GM19099 (cell line): ENCODE data around the gene NDUFA11.

ENCODE experiments used
- POLR2A ChIP-seq: IDR thresholded peaks from 3 replicates; pipeline ENCODE4 v1.6.1; 2011; ENCODE audit warnings: low read depth; ENCODE audit not compliant: insufficient read length; ENCODE audit errors: extremely low read depth

NDUFA11 gene

GRCh38 chr19:5921516-5922160 is 18.0 kb upstream of the NDUFA11 start:
- TF ChIP-seq POLR2A: no peak

DNA sequence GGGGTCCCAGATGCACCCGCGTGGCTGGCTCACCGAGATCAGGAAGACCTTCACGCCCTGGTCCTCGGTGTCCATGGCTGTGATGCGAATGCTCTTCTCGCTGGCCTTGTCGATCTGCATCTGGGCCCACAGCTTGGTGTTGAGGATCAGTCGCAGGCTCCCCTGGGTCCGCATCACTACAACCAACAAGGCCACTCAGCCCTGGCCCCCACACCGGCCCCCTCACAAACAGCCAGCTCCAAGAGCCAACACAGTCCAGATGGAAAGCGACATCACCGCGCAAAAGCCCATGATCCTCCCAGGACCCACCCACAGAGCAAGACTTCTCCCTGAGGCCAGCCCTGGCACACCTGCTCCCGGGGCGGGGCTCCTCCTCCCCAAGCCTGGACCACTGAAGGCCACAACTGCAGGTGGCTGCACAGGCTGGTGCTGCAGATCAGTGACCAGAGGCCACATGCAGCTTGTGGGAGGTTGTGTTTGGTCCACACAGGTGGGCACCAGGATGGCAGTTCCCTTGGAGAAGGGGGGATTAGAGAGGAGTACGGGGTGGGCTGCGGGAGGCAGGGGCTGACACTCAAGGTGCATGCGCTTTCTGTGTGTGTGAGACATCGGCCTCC is 15.0 kb upstream of the NDUFA11 start:
- no peak for TF ChIP-seq POLR2A

DNA sequence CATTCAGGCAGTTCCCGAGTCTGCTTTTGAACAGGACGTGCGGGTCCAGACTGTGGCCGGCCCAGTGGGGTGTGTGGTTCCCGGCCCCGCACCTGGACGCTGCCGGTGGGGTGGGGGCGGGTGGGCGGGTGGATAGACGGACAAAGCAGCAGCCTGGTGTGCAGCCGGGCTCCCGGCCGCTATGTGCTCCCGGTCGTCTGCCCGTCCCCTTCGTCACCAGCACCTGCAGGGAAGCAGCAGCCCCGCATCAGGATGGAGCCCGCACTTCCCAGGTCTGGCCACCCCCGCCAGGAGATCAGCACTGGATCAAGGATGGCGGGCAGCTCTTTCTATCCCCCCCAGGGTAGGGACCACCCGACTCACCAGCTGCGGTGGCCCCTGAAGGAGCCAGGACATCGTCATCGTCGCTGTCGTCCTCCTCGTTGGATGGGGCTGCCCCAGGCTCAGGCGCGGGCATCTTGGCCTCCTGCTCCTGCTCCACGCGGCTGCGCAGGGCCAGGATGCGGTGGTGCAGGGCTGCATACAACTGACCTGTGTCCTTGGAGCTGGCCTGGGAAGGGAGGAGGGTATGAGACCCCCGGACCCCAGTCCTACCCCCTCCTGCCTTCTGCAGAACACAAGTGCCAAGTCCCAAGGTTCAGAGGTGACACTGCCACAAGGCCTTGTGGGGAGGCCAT is 14.0 kb upstream of the NDUFA11 start:
- TF ChIP-seq POLR2A: no peak

GRCh38 chr19:5916181-5916708 is 12.7 kb upstream of the NDUFA11 start:
- TF ChIP-seq POLR2A: no peak

DNA sequence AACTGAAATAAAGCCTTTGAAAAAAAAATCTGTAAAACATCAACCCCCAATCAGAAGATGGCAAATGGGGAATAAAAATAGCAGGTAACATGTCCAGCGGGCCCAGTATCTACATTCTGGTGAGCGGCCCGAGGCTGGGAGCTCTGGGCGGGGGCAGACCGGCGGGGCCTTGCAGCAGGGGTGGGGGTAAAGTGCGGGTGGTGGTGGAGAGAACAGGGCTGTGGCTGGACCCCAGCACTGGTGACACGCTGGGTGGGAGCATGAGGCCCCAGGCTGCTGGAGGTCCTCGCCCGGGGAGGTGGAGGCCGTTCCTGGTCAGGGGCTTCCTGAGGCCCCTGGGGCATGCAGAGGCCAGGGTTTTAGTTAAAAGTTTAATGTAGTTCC is 12.2 kb upstream of the NDUFA11 start:
- TF ChIP-seq POLR2A: no peak

DNA sequence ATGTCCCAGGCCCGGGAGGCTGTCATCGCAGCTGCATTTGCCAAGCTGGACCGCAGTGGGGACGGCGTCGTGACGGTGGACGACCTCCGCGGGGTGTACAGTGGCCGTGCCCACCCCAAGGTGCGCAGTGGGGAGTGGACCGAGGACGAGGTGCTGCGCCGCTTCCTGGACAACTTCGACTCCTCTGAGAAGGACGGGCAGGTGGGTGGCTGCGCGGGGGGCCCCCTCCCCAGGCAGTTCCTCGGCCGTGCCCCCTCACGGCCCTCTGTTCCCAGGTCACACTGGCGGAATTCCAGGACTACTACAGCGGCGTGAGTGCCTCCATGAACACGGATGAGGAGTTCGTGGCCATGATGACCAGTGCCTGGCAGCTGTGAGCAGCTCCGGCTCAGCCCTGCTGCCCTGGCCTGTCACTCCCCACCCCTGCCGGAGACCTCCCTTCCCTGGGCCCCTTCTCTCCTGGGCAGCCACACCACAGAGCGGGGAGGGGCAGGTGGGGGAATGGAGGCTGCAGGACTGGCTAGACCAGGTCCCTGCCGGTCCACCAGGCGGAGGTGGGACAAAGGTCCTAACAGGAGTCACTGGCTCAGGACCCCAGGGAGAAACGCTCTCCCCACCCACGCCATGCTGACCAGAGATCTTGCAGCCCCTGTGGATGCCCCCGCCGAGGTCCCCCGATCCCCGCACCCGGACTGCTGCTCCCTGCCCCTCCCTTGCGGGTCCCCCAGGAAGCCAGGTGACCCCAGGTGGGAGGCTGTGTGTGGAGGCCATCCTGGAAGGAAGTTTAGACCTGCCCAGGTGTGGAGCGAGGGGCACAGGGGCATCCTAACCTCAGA is 11.6 kb upstream of the NDUFA11 start:
- no peak for TF ChIP-seq POLR2A

GRCh38 chr19:5914358-5914774 is 10.8 kb upstream of the NDUFA11 start:
- no peak for TF ChIP-seq POLR2A

DNA sequence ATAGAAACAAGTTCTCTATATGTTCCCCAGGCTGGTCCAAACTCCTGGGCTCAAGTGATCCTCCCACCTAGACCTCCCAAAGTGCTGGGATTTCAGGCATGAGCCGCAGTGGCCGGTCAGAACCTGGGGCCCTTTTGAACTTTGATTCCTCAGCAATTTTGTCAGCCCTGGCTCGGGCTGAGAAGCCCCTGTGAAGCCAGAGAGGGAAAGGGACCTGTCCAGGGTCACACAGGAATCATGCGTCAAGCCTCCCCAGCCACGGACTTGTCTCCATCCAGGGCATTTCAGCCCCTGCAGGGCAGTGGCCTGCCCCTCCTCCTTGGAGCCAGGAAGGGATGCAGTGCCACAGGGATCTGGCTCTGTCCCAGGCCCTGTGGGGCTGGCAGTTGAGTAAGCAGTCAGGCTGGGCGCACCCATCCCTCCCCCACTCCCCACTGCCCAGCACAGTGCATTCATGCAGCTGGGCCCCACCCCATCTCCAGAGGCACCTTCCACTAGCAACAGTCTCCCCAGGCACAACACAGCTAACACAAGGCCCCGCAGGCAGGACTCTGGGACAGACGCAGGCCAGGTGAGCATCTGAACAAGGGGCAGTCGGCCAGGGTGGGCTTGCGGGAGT is 10.3 kb upstream of the NDUFA11 start, which contains the start of gene CAPS:
TSS of gene CAPS (plus strand) at position 516 of the 619 bp plus-strand sequence. CDS start 153 bp downstream, outside the sequence.
- TF ChIP-seq POLR2A: no peak

DNA sequence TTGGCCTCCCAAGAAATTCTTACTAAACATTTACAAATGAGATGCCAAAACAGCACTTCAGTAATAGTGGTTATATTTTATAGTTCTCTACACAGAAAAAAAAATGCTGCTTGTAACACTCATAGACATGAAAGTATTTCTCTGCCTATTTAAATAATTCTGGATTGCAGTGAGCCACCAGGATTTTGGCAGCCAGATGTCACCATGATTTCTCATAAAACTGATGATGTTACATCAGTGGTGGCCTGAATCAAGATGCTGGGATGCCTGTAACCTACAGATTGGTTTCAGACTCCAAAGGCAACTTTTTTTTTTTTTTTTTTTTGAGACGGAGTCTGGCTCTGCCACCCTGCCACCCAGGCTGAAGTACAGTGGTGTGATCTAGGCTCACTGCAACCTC is 7.8 kb upstream of the NDUFA11 start:
- no peak for TF ChIP-seq POLR2A

DNA sequence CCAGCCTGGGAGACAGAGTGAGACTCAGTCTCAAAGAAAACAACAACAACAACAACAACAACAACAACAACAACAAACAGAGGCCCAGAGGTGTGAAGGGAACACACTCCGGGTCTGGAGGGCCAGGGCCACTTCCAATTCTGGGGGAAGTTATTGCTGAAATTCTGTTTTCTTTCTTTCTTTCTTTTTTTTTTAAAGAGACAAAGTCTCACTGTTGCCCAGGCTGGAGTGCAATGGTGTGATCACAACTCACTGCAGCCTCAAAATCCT is 7.0 kb upstream of the NDUFA11 start:
- no peak for TF ChIP-seq POLR2A

DNA sequence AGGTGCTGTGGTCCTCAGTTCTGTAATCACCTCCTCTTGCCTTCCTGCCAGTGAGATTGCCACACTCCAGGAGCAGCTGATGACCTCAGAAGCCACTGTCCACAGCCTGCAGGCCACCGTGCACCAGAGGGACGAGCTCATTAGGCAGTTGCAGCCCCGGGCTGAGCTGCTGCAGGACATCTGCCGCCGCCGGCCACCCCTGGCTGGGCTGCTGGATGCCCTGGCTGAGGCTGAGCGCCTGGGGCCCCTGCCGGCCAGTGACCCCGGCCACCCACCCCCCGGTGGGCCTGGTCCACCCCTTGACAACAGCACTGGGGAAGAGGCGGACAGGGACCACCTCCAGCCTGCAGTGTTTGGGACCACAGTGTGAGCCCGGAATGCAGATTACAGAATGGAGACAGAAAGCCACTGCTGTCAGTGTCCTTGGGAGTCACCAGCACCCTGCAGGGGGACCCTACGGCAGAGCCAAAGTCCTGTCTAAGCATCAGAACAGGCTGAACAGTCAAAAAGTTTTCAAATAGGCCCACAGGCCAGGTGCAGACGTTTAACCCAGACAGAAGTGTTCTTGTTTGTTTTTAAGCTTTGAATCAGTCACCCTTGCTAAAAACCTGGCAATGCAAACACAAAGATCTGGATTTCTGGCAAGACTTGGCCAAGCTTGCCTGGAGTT is 5.3 kb upstream of the NDUFA11 start:
- TF ChIP-seq POLR2A: no peak

DNA sequence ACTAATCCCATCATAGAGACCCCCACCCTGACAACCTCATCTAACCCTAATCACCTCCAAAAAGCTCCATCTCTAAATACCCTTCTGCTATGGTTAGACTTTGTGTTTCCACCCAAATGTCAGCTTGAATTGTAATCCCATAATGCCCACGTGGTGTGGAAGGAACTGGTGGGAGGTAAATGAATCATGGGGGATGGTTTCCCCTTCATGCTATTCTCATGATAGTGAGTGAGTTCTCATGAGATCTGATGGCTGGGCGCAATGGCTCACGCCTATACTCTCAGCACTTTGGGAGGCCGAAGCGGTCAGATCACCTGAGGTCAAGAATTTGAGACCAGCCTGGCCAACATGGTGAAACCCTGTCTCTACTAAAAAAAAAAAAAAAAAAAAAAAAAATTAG is 3.7 kb upstream of the NDUFA11 start:
- TF ChIP-seq POLR2A: no peak

DNA sequence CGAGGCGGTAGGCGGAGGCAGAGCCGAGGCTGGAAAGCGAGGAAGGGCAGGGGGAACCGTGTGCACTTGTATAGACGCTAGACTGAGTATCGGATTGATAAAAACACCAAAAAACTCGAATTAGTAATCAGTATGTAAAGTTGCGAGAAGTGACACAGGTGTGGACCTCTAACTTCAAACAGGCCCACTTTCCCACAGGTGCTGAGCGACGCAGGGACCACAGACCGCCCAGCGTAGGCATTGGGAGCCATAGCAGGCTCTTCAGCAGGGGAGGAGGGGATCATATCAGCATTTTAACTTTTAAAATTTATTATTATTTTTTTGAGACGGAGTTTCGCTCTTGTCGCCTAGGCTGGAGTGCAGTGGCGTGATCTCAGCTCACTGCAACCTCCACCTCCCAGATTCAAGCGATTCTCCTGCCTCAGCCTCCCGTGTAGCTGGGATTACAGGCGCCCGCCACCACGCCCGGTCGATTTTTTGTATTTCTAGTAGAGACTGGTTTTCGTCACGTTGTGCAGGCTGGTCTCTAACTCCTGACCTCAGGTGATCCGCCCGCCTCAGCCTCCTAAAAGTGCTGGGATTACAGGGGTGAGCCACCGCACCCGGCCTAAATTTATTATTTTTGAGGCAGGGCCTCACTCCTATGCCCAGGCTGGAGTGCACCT is 1.7 kb upstream of the NDUFA11 start:
- no peak for TF ChIP-seq POLR2A
